Osteoblast (primary cell): ENCODE measurements around the gene NUDT9. TPM values are rescaled to one million over a fixed set of nuclear protein-coding genes. Genes with fewer than 3 reads are reported as not detected.
"Not testable (repeated sequence)": the region's sequence is repeated elsewhere in the genome, so short reads cannot be mapped to it uniquely, and the experiment has no call there.

Experiments used
- DNase-seq: peaks from one replicate; pipeline ENCODE4 v3.0.0; 2011; ENCODE audit warnings: low spot score, mixed read lengths; ENCODE audit not compliant: insufficient read length; ENCODE audit errors: missing footprints
- H2AFZ ChIP-seq: 2 replicates; pipeline ENCODE4 v1.6.0; 2011; ENCODE audit warnings: mild to moderate bottlenecking, low read length
- H3K27ac ChIP-seq: 2 replicates; pipeline ENCODE4 v1.5.1; 2011; ENCODE audit warnings: mild to moderate bottlenecking, low read depth, low read length, moderate library complexity
- H3K27me3 ChIP-seq: 2 replicates; pipeline ENCODE4 v1.6.0; 2012; ENCODE audit warnings: mild to moderate bottlenecking, control low read depth, inconsistent platforms, low read length, moderate library complexity; ENCODE audit not compliant: insufficient read depth
- H3K36me3 ChIP-seq: 2 replicates; pipeline ENCODE4 v1.5.1; 2011; ENCODE audit warnings: mild to moderate bottlenecking, low read length, control low read depth, moderate library complexity; ENCODE audit not compliant: insufficient read depth
- H3K4me1 ChIP-seq: 2 replicates; pipeline ENCODE4 v1.5.1; 2011; ENCODE audit warnings: mild to moderate bottlenecking, low read length, control low read depth, moderate library complexity; ENCODE audit not compliant: insufficient read depth
- H3K4me2 ChIP-seq: 2 replicates; pipeline ENCODE4 v1.6.0; 2011; ENCODE audit warnings: mild to moderate bottlenecking, low read length; ENCODE audit not compliant: insufficient read depth
- H3K4me3 ChIP-seq: fragments of 200-600 bp; sonication (generic); 3 replicates; pipeline ENCODE4 v1.5.1; 2012; ENCODE audit warnings: mild to moderate bottlenecking, low read length, inconsistent platforms; ENCODE audit not compliant: insufficient read depth
- H3K79me2 ChIP-seq: 2 replicates; pipeline ENCODE4 v1.6.0; 2012; ENCODE audit warnings: mild to moderate bottlenecking, low read length, control low read depth, inconsistent platforms; ENCODE audit not compliant: insufficient read depth
- H3K9me3 ChIP-seq: 2 replicates; pipeline ENCODE4 v1.5.1; 2011; ENCODE audit warnings: low read depth, low read length, control low read depth
- H4K20me1 ChIP-seq: 2 replicates; pipeline ENCODE4 v1.6.0; 2012; ENCODE audit warnings: mild to moderate bottlenecking, low read length, control low read depth; ENCODE audit not compliant: insufficient read depth
- CTCF ChIP-seq: IDR thresholded peaks from 2 replicates; pipeline ENCODE4 v1.5.1; 2011; ENCODE audit warnings: mild to moderate bottlenecking, low read depth, low read length, moderate library complexity; ENCODE audit errors: extremely low read depth
- total RNA-seq: library from RNA; depleted of rRNA; stranded (reverse); fragments of >200 nt; gene quantifications from 2 replicates; pipeline ENCODE4 v1.2.3, GENCODE V29; 2012

NUDT9 gene
- total RNA-seq, 1 donor: 10.1 TPM

GRCh38 chr4:87481377-87481776 is 59.0 kb downstream of the NUDT9 start:
- DNase-seq: no peak
- no peaks in the 10 kb centered on the region for H3K79me2 ChIP-seq
- H2AFZ ChIP-seq: no peak overlapping the region
- no peak overlapping the region for H3K4me3 ChIP-seq
- H3K4me1 ChIP-seq: no peaks in the 10 kb centered on the region
- no peaks in the 10 kb centered on the region for H3K36me3 ChIP-seq
- H3K27me3 ChIP-seq: no peaks in the 10 kb centered on the region
- H4K20me1 ChIP-seq: no peaks in the 10 kb centered on the region
- no peak overlapping the region for H3K27ac ChIP-seq
- no peak for TF ChIP-seq CTCF
- H3K4me2 ChIP-seq: no peak overlapping the region
- no peaks in the 10 kb centered on the region for H3K9me3 ChIP-seq

- H3K27ac ChIP-seq, H3K79me2 ChIP-seq, H4K20me1 ChIP-seq, H3K9me3 ChIP-seq, H3K4me1 ChIP-seq, DNase-seq, H3K36me3 ChIP-seq, H2AFZ ChIP-seq, H3K4me3 ChIP-seq, H3K27me3 ChIP-seq, H3K4me2 ChIP-seq: not testable (repeated sequence)
These were observed 60.9 kb downstream of the NUDT9 start for GRCh38 chr4:87483247-87483646.

DNA sequence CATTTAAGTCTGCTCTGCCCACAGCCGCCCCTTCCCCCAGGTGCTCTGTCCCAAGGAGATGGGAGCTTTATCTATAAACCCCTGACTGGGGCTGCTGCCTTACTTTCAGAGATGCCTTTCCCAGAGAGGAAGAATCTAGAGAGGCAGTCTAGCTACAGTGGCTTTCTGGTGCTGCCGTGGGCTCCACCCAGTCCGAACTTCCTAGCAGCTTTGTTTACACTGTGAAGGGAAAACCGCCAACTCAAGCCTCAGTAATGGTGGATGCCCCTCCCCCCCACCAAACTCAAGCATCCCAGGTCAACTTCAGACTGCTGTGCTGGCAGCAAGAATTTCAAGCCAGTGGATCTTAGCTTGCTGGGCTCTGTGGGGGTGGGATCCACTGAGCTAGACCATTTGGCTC is 66.3 kb downstream of the NUDT9 start:
- H3K79me2 ChIP-seq, H3K36me3 ChIP-seq, H3K4me2 ChIP-seq, DNase-seq, H3K27ac ChIP-seq, H3K4me3 ChIP-seq, H3K9me3 ChIP-seq, H4K20me1 ChIP-seq, H2AFZ ChIP-seq, H3K4me1 ChIP-seq, H3K27me3 ChIP-seq: not testable (repeated sequence)

GRCh38 chr4:87489678-87490077 is 67.3 kb downstream of the NUDT9 start:
- H3K79me2 ChIP-seq: no peaks in the 10 kb centered on the region
- H3K4me1 ChIP-seq: peaks cover 6% of the 10 kb centered on the region
- no peaks in the 10 kb centered on the region for H3K9me3 ChIP-seq
- peak overlapping the region; percentile 23 for H3K27ac ChIP-seq
- no peaks in the 10 kb centered on the region for H4K20me1 ChIP-seq
- no peak overlapping the region for H3K4me3 ChIP-seq
- H2AFZ ChIP-seq: no peak overlapping the region
- no peaks in the 10 kb centered on the region for H3K36me3 ChIP-seq
- no peaks in the 10 kb centered on the region for H3K27me3 ChIP-seq
- no peak for TF ChIP-seq CTCF
- H3K4me2 ChIP-seq: no peak overlapping the region
- no peak for DNase-seq

DNA sequence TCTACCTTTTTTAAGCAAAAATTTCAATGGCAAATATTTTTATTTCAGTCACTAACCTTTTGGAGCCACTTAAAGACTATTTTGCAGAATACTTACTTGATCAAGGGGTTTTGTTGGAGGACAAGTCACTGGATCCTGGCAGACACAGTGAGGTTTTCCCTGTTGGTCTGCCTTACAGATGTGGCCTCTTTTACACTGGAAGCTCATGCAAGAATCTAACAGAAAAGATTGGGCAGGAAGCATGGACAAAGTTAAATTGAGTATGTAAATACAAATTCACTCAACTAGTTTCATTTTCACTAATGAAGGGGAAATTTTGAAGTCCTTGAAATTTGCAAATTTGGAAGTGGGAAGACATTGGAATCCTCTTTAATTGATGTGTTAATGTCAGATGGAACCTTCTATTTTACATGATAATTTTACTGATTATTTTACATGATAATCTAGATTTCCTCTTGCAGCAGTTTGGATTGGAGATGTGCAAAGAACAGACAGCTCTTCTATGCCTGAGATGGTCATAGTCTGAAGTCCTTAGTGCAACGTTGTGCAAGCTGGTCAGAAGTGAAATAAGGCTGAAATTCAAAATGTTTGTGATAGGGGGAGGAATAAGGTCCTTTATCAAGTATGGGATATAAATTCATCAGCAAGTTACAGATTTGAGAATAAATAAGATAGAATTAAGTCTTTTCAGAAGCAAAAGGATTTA is 68.4 kb downstream of the NUDT9 start:
- no peak overlapping the region for H3K4me2 ChIP-seq
- no peaks in the 10 kb centered on the region for H4K20me1 ChIP-seq
- no peaks in the 10 kb centered on the region for H3K36me3 ChIP-seq
- H3K4me3 ChIP-seq: no peak overlapping the region
- no peaks in the 10 kb centered on the region for H3K27me3 ChIP-seq
- no peak overlapping the region for H2AFZ ChIP-seq
- H3K79me2 ChIP-seq: no peaks in the 10 kb centered on the region
- no peak overlapping the region for H3K27ac ChIP-seq
- peaks cover 6% of the 10 kb centered on the region for H3K4me1 ChIP-seq
- no peak for TF ChIP-seq CTCF
- DNase-seq: no peak
- no peaks in the 10 kb centered on the region for H3K9me3 ChIP-seq
